Liver (tissue), 9 donors: ENCODE results near the gene FNIP1. TPM values are rescaled to one million over a fixed set of nuclear protein-coding genes. Genes with fewer than 3 reads are reported as not detected.

Experiments used
- DNase-seq: peaks from one replicate; pipeline ENCODE4 v3.0.0-alpha.2; 2017; ENCODE audit warnings: low spot score
- H3K27ac ChIP-seq, 2 donors: one replicate each; pipeline ENCODE4 v1.7.0; 2013; ENCODE audit warnings: inconsistent platforms in 2 of 2, low read length in 2 of 2, control low read depth in 1 of 2, low read depth in 1 of 2, mild to moderate bottlenecking in 1 of 2
- H3K27me3 ChIP-seq, 4 donors: one replicate each; pipeline versions ENCODE4 v1.6.1 to v1.7.0; 2013; ENCODE audit warnings: low read length in 3 of 4, inconsistent platforms in 1 of 4, mild to moderate bottlenecking in 1 of 4, moderate library complexity in 1 of 4; ENCODE audit not compliant: control insufficient read depth in 4 of 4, insufficient read depth in 4 of 4
- H3K36me3 ChIP-seq, 4 donors: one replicate each; pipeline versions ENCODE4 v1.6.1 to v1.7.0; 2013; ENCODE audit warnings: low read length in 3 of 4, mild to moderate bottlenecking in 3 of 4, low read depth in 1 of 4, moderate library complexity in 1 of 4; ENCODE audit not compliant: control insufficient read depth in 4 of 4, insufficient read depth in 3 of 4
- H3K4me1 ChIP-seq, 4 donors: one replicate each; pipeline versions ENCODE4 v1.6.1 to v1.7.0; 2013; ENCODE audit warnings: low read length in 3 of 4, mild to moderate bottlenecking in 3 of 4, moderate library complexity in 1 of 4; ENCODE audit not compliant: control insufficient read depth in 4 of 4, insufficient read depth in 4 of 4
- H3K4me3 ChIP-seq, 3 donors: one replicate each; pipeline versions ENCODE4 v1.6.1 to v1.7.0; 2013; ENCODE audit warnings: low read length in 3 of 3, control low read depth in 1 of 3, low read depth in 1 of 3, mild to moderate bottlenecking in 1 of 3
- H3K9ac ChIP-seq, 2 donors: one replicate each; pipeline ENCODE4 v1.7.0; 2013; ENCODE audit warnings: low read length in 2 of 2, mild to moderate bottlenecking in 2 of 2, moderate library complexity in 2 of 2, control low read depth in 1 of 2, low read depth in 1 of 2
- H3K9me3 ChIP-seq, 4 donors: one replicate each; pipeline versions ENCODE4 v1.6.1 to v1.7.0; 2013; ENCODE audit warnings: low read length in 3 of 4; ENCODE audit not compliant: control insufficient read depth in 4 of 4
- EGR1 ChIP-seq, 2 donors: IDR thresholded peaks; 2 replicates each; pipeline ENCODE4 v1.6.1; 2016 to 2018; ENCODE audit warnings: antibody characterized with exemption in 2 of 2, low read depth in 2 of 2
- FOXA1 ChIP-seq: IDR thresholded peaks from 2 replicates; pipeline ENCODE4 v1.6.1; 2016; ENCODE audit warnings: antibody characterized with exemption
- FOXA2 ChIP-seq: IDR thresholded peaks from 2 replicates; pipeline ENCODE4 v1.6.1; 2016; ENCODE audit warnings: antibody characterized with exemption
- GABPA ChIP-seq, 2 donors: IDR thresholded peaks in 1 of 2; conservative IDR thresholded peaks in 1 of 2; 2 replicates each; pipeline ENCODE4 v1.6.1; 2016; ENCODE audit warnings: antibody characterized with exemption in 2 of 2, mild to moderate bottlenecking in 1 of 2, moderate library complexity in 1 of 2
- HNF4A ChIP-seq, 2 donors: conservative IDR thresholded peaks; 2 replicates each; pipeline ENCODE4 v1.6.1; 2016; ENCODE audit warnings: antibody characterized with exemption in 2 of 2, mild to moderate bottlenecking in 2 of 2
- JUND ChIP-seq, 2 donors: IDR thresholded peaks; 2 replicates each; pipeline ENCODE4 v1.6.1; 2016; ENCODE audit warnings: antibody characterized with exemption in 2 of 2
- NR2F2 ChIP-seq: IDR thresholded peaks from 2 replicates; pipeline ENCODE4 v1.6.1; 2016; ENCODE audit warnings: antibody characterized with exemption
- RAD21 ChIP-seq, 2 donors: IDR thresholded peaks; 2 replicates each; pipeline ENCODE4 v1.6.1; 2016; ENCODE audit warnings: antibody characterized with exemption in 2 of 2, mild to moderate bottlenecking in 2 of 2
- RXRA ChIP-seq, 2 donors: IDR thresholded peaks; 2 replicates each; pipeline ENCODE4 v1.6.1; 2017 to 2018; ENCODE audit warnings: antibody characterized with exemption in 2 of 2, mild to moderate bottlenecking in 1 of 2
- SP1 ChIP-seq: IDR thresholded peaks from 2 replicates; pipeline ENCODE4 v1.6.1; 2018; ENCODE audit warnings: antibody characterized with exemption, mild to moderate bottlenecking
- TAF1 ChIP-seq: conservative IDR thresholded peaks from 2 replicates; pipeline ENCODE4 v1.6.1; 2016; ENCODE audit warnings: antibody characterized with exemption, mild to moderate bottlenecking
- YY1 ChIP-seq: IDR thresholded peaks from 2 replicates; pipeline ENCODE4 v1.6.1; 2016; ENCODE audit warnings: antibody characterized with exemption, mild to moderate bottlenecking
- WGBS: extraction: QIAGEN DNeasy Blood & Tissue Kit; methylation state at CpG from one replicate; pipeline ENCODE4 v1.1.7; 2013; 5-methylcytosine and 5-hydroxymethylcytosine counted together
- polyA plus RNA-seq, 2 donors: library from polyadenylated mRNA; stranded (reverse) in 1 of 2; unstranded in 1 of 2; fragments of 200-250 nt in 1 of 2; fragments of >200 nt in 1 of 2; fragmentation: Nextera tagmentation in 1 of 2; extraction: Ambion mirVana in 1 of 2; gene quantifications; one replicate each; pipeline versions ENCODE4 v1.2.1 to v1.2.3, GENCODE V29; 2013 to 2015
- total RNA-seq, 2 donors: library from RNA; depleted of rRNA; stranded (reverse); fragments of >200 nt; gene quantifications; one replicate each; pipeline ENCODE4 v1.2.3, GENCODE V29; 2014
- TF ChIP-seq, protein P1 (sequence below): IDR thresholded peaks from 2 replicates; pipeline ENCODE4 v1.6.1; 2016; ENCODE audit warnings: antibody characterized with exemption, mild to moderate bottlenecking
- TF ChIP-seq, protein P2 (sequence below): IDR thresholded peaks from 2 replicates; pipeline ENCODE4 v1.6.1; 2016; ENCODE audit warnings: antibody characterized with exemption
- TF ChIP-seq, protein P3 (sequence below): IDR thresholded peaks from 2 replicates; pipeline ENCODE4 v1.6.1; 2016; ENCODE audit warnings: antibody characterized with exemption
- donor health status: healthy.
- donor health status: healthy.
- donor health status: healthy.
- donor health status: healthy.
- donor health status: healthy.

Gene FNIP1
- total and polyA plus RNA-seq, 4 donors: 3.7 to 34.0 (median 13.8) TPM

DNA sequence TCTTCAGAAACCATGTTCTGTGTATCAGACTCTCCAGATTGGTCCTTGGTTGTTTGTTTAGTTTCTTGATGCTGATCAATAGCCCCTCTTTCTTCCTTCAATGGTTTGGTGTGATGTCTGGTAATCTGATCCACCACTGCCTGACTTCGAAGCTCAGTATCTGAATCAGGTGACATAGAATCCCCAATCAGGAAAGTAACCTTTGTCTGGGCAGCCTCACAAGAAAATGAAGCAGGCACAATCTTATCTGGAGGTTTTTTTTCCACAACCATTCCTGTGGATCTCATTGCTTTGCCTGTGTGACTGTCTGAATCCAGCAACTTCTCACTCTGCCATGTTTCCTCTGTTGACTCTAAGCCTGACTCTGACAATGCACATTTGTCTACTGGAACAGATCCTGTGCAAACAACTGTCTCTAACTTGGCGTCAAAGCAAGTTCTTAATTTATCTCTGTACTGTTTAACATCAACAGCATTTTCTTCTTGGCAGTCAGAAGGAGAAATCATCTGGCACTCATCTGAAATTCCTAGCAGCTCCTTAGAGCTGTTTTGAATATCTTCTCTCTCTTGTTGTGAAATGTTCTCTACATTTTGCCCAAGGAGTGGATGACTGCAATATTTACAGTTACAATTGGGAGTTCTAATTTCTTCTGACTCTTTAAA, 124.7 kb downstream of the FNIP1 start:
- no peaks in the 10 kb centered on the region for H3K27me3 ChIP-seq
- H3K9ac ChIP-seq: no peak overlapping the region
- peak; percentile 23 to 39 for TF ChIP-seq HNF4A (conservative IDR thresholded peaks at IDR 0.05)
- TF ChIP-seq SP1: no peak
- TF ChIP-seq, protein P1, sequence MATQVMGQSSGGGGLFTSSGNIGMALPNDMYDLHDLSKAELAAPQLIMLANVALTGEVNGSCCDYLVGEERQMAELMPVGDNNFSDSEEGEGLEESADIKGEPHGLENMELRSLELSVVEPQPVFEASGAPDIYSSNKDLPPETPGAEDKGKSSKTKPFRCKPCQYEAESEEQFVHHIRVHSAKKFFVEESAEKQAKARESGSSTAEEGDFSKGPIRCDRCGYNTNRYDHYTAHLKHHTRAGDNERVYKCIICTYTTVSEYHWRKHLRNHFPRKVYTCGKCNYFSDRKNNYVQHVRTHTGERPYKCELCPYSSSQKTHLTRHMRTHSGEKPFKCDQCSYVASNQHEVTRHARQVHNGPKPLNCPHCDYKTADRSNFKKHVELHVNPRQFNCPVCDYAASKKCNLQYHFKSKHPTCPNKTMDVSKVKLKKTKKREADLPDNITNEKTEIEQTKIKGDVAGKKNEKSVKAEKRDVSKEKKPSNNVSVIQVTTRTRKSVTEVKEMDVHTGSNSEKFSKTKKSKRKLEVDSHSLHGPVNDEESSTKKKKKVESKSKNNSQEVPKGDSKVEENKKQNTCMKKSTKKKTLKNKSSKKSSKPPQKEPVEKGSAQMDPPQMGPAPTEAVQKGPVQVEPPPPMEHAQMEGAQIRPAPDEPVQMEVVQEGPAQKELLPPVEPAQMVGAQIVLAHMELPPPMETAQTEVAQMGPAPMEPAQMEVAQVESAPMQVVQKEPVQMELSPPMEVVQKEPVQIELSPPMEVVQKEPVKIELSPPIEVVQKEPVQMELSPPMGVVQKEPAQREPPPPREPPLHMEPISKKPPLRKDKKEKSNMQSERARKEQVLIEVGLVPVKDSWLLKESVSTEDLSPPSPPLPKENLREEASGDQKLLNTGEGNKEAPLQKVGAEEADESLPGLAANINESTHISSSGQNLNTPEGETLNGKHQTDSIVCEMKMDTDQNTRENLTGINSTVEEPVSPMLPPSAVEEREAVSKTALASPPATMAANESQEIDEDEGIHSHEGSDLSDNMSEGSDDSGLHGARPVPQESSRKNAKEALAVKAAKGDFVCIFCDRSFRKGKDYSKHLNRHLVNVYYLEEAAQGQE: no peak
- TF ChIP-seq RXRA (IDR thresholded peaks at IDR 0.05): peak; percentile 24 to 43
- no peak for TF ChIP-seq TAF1
- TF ChIP-seq YY1: peak; percentile 88
- TF ChIP-seq, protein P2, sequence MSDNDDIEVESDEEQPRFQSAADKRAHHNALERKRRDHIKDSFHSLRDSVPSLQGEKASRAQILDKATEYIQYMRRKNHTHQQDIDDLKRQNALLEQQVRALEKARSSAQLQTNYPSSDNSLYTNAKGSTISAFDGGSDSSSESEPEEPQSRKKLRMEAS: peak; percentile 51
- TF ChIP-seq NR2F2: no peak
- TF ChIP-seq EGR1 (IDR thresholded peaks at IDR 0.05; ENCODE audit: low read depth in 2 of 2): no peak
- TF ChIP-seq, protein P3, sequence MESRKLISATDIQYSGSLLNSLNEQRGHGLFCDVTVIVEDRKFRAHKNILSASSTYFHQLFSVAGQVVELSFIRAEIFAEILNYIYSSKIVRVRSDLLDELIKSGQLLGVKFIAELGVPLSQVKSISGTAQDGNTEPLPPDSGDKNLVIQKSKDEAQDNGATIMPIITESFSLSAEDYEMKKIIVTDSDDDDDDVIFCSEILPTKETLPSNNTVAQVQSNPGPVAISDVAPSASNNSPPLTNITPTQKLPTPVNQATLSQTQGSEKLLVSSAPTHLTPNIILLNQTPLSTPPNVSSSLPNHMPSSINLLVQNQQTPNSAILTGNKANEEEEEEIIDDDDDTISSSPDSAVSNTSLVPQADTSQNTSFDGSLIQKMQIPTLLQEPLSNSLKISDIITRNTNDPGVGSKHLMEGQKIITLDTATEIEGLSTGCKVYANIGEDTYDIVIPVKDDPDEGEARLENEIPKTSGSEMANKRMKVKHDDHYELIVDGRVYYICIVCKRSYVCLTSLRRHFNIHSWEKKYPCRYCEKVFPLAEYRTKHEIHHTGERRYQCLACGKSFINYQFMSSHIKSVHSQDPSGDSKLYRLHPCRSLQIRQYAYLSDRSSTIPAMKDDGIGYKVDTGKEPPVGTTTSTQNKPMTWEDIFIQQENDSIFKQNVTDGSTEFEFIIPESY: peak; percentile 70
- TF ChIP-seq FOXA1: peak; percentile 69
- peak; percentile 10 to 43 for TF ChIP-seq JUND (IDR thresholded peaks at IDR 0.05)
- peak; percentile 38 to 43 for TF ChIP-seq RAD21 (IDR thresholded peaks at IDR 0.05)
- peak; percentile 83 for TF ChIP-seq FOXA2
- peak in 1 of 2 donors; percentile 34 for TF ChIP-seq GABPA (IDR thresholded peaks at IDR 0.05 in 1 of 2, conservative IDR thresholded peaks at IDR 0.05 in 1 of 2)
- no peak for DNase-seq
- H3K4me1 ChIP-seq: peaks cover 0 to 16% (median 3%) of the 10 kb centered on the region in 4 donors
- no peaks in the 10 kb centered on the region for H3K9me3 ChIP-seq
- H3K36me3 ChIP-seq: peaks cover 3 to 38% (median 11%) of the 10 kb centered on the region in 4 donors
- H3K27ac ChIP-seq: peak overlapping the region; percentile 8 to 23
- H3K4me3 ChIP-seq: no peak overlapping the region
- 31% methylated on average over 2 of the region's 2 CpGs for WGBS

DNA sequence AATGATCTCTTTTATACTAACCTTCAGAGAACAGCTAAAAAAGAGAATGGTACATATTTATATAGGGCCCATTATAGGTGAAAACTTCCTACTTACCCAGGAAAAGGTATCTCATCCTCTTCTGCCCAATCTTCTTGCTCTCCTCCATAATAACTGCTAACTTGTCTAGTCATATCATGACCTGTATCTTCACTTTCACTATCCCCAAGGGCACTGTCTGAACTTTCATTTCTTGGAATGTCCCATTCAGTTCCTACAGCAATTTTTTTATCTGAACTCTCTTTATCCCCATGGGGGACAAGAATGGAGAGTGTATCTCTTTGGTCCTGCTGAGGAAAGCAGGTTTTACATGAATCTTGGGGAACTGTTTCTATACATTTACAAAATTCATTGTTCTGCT, 125.4 kb downstream of the FNIP1 start:
- H3K4me1 ChIP-seq: peaks cover 0 to 16% (median 3%) of the 10 kb centered on the region in 4 donors
- no peak overlapping the region for H3K27ac ChIP-seq
- H3K36me3 ChIP-seq: peaks cover 3 to 32% (median 10%) of the 10 kb centered on the region in 4 donors
- DNase-seq: no peak
- no peak overlapping the region for H3K4me3 ChIP-seq
- H3K27me3 ChIP-seq: no peaks in the 10 kb centered on the region
- H3K9ac ChIP-seq: no peak overlapping the region
- no peaks in the 10 kb centered on the region for H3K9me3 ChIP-seq
- TF ChIP-seq HNF4A (conservative IDR thresholded peaks at IDR 0.05): no peak
- no peak for TF ChIP-seq YY1
